ENCODE results near the gene OLFML2B.

Gene OLFML2B

DNA sequence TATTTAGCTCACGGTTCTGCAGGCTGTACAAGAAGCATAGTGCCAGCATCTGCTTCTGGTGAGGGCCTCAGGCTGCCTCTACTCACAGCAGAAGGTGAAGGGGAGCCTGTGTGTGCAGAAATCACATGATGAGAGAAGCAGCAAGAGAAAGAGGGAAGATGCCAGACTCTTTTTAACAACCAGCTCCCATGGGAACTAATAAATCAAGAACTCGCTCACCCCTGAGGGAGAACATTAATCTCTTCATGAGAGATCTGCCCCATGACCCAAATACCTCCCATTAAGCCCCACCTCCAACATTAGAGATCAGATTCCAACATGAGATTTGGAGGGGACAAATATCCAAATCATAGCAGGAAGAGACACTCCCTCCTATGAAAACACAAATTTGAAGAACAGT lies 74.1 kb downstream of the OLFML2B start:
- no peak overlapping the region for H3K4me3 ChIP-seq (ENCODE audit: low read depth, low read length)

DNA sequence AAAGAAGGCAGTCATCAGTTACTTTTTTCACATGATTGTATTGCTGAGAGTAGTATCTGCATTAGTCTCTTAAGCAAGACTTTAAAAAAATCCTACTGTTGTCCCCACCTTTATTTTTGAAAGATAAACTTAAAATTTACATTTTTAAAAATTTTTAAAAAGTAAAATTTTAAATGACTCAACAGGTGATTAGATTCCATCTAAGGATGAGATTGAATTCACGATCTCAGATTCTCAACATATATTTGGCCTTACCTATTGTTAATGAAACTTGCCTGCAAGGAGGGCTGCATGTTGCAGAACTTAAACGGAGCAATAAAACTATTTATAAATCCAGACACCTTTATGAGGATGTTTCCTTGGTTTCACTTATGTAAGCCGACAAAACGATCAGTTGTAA lies 75.2 kb downstream of the OLFML2B start:
- no peak overlapping the region for H3K4me3 ChIP-seq (ENCODE audit: low read depth, low read length)

DNA sequence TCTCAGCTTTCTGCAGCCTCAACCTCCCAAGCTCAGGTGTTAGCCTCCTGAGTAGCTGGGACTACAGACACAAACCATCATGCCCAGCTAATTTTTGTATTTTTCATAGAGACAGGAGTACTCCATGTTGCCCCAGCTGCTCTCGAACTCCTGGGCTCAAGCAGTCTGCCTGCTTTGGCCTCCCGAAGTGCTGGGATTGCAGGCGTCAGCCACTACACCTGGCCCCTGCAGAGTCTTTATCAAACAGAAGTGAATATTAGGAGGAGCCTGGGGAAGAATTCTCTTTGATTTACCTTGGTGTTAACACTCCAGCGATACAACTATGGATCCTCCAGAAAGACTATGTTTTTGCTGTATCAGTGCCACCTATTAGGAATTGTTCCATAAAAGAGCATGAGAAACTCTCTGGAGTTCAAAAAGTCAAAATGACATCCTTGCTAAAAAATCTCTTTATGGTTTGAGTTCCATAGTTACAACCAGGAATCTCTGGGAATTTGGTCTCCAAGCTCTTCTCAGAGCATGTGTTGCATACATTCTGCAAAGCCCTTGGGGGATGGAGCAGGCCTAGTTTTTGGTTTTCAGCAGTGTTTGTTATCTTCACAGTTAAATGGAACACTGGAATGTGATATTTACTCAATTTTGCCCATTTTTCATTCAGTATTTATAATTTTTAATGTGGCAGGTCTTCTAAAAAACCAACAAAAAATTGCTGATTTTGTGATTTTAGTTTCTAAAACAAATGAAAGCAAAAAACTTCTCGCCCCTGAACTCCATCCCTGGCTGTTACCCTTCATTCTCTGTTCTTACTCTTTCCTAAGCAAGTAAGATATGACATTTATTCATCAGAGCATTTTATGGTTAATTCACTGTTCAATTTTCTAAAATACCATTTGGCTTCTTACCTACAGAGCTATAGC lies 77.3 kb downstream of the OLFML2B start:
- no peak overlapping the region for H3K4me3 ChIP-seq (ENCODE audit: low read depth, low read length)

DNA sequence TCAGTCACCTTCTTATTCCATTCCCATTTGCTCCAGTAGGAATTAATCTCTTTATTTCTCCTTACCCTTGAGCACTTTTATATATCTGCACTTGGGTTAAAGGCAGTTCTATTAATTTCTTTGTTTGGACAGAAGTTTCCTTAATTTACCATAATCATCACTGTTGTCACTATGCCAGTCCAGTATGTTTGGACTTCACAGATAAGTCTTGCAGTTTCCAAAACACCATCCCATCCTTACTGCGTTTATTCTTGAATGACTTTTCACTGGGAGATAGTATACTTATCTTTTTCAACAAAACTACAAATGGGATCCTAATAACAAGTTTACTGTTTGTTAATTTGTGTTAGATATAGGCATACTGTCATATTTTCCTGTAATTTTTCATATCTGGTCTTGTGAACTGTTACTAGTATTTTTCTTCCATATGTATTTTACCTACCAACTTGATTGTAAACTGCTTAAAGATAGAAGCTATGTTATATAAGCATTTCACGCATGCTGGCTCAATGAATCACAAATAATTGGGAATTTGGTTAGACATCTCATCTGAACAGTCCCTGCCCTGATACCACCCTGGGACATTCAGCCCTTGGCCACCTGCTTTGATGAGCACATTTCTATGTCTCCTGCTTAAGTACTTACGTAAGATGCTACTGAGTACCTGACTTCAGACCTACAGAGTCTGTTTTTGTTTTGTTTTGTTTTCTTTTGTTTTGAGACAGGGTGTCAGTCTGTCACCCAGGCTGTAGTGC lies 78.2 kb downstream of the OLFML2B start:
- no peak overlapping the region for H3K4me3 ChIP-seq (ENCODE audit: low read depth, low read length)

DNA sequence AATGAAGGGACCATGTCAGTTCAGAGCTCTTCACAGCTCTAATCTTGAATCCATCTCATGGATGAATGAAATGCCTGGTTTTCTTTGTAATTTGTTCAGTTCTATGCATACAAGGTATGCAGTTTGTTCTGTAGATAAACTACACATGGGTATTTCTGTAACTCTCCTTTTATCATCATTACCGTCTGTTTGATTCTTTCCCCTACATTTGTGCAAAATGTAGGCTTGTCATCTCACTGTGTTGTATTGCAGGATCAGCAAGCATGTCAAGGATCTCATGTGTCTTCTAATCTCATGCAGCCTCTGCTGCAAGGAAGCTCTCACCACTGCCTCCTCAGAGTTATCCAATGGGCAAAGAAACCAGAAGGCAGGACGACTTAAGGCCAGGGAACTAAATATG lies 79.3 kb downstream of the OLFML2B start:
- no peak overlapping the region for H3K4me3 ChIP-seq (ENCODE audit: low read depth, low read length)

DNA sequence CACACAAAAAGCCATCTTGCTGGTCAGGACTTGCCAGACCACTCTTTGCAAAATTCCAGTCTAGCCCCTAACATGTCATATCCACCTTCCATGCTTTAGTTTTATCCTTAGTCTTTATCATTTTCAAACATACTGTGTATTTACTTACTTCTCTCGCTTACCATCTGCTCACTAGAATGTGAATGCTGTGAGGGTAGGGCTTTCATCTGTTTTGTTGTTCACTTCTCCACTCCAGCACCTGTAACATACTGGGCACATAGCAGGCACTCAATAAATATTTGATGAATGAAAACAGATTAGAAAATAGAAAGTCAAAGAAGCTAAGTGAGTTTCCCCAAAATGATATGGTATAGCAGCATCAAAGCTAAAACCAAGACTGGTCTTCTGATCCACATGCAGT lies 79.9 kb downstream of the OLFML2B start:
- no peak overlapping the region for H3K4me3 ChIP-seq (ENCODE audit: low read depth, low read length)

DNA sequence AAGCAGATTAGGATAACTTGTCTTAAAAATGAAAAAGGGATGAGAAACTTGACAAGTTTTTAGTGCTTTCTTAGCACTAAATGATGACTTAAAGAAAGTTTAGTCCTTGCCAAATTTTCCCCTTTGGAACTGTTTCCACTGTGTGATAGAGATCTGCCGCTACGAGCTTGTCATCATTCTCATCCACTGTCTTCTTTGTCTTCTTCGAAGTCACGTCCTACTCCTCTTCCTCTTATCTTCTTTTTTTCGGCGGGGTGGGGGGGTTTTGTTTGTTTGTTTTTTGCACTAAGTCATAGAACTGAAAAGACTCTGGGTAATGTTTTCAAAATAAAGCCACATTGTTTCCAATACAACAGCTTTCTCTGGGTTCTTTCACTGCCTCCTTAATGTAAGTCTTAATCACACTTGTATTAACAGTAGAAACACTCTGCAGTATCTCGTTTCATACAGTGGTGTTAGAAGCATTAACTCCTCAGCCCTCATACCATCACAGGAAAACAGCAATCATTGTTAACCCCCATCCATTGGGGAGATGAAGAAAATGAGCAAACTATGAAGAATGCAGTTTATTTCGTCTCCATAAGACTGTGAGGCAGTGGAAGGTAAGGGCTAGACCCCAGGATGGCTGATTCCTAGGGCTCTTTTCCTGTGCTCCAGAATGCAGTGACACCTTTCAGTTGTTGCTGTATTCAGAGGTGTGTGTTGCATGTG lies 81.8 kb downstream of the OLFML2B start:
- no peak overlapping the region for H3K4me3 ChIP-seq (ENCODE audit: low read depth, low read length)

DNA sequence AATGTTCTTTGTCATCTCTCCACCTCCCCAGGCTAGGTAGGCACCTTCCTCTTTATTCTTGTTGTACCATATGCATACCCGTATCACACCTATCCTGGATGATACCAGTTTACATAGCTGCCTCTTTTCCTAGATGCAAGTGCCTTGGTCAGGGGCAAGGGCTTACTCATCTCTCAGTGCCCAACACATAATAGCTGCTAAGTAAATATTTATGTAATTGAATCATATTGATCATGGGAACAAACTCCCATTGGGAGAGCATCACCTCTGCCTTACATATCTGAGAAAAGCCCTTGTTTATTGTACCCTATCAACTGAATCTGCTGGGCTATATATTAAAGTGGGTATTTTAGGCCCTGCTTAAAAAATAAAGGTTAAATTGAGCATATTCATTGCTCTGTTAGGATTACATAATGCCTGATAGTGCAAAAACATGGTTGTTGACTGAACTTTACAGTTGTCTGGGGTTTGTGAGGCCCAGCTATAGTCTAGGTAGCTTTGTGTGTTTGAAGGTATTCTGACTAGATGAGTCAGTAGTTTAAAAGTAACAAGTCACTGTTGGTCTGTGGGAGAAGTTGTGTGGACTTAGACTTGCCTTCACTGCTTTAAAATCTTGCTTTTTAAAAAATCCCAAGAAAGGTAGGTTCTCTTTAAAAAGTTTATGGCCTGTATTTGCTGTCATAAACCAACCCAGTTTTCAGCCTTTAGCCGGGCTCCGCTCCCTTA lies 82.6 kb downstream of the OLFML2B start:
- no peak overlapping the region for H3K4me3 ChIP-seq (ENCODE audit: low read depth, low read length)

DNA sequence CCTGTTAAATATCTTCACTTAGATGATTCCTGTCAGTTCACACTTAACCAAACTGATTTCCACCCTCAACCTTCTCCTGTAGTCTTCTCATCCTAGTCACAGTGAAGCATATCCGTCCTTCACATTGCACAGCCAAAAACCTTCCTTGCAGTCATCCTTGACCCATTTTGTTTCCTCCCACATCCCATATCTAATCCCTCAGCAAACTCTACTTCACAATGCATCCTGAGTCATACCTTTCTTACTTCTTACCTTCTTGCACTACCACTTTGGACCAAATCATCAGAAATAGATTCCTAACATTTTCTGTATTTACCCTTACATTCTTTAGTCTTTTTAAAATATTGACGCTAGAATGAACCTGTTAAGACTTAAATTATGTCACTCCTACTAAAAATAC lies 86.9 kb downstream of the OLFML2B start:
- H3K4me3 ChIP-seq (ENCODE audit: low read depth, low read length), result no peak overlapping the region

DNA sequence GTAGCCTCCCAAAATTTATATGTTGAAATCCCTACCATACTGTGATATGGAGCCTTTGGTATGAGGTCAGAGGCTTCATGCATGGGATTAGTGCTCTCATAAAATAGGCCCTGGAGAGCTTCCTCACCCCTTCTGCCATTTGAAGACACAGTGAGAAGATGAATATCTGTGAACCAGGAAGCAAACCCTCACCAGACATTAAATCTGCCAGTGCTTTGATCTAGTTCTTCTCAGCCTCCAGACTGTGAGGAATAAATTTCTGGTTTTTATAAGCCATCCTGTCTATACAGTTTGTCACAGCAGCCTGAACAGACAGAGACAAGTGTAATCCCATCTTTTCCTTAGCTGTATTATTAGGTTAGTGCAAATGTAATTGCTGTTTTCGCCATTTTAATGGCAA lies 88.4 kb downstream of the OLFML2B start:
- no peak overlapping the region for H3K4me3 ChIP-seq (ENCODE audit: low read depth, low read length)

DNA sequence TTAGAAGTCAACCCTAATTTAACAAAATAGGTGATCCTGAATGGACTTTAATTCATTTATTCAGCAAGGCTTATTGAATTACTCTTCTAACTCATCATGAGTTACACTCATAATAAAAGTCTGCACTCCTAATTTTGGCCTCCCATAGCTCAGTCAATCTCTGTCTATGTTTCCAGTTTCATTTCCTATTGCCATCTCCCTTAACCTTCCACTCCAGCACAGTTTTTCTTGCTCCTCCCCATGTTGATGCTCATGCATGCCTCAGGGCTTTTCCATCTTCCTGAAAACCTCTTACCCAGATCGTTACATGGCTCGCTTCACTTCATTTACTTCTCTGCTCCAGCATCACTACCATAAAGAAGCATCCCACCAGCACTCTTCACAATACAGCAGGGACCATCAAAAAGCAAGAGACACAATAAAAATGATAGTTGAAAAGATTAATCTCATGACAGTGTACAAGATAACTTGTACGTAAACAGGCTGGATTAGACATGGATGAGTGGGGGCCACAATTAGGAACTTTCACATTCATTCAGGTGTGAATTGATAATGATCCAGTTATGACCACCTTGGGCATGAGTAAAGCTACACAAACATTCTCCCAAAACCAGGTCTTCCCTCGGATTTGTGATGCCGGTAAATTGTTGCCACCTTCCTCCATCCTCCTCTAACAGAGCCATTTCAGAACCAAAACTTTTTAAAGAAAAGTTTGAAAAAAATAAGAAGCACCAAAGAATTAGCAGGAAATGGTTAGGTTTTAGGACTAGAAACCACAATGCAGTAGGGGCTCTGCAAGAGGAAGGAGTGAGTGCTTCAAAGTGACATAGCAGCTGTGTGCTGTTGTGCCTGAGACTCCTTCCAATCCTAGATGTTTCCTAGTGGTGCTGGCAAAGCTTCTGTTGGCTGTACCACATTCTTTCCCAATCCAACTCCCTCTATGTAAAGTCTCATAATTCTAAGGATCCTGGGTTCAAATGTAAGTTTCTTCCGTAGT lies 89.8 kb downstream of the OLFML2B start:
- H3K4me3 ChIP-seq (ENCODE audit: low read depth, low read length), result no peak overlapping the region
